HepG2 (cell line): ENCODE results near the gene PSMD5. TPM values are rescaled to one million over a fixed set of nuclear protein-coding genes. Genes with fewer than 3 reads are reported as not detected.
A peak's percentile ranks its signal among the peaks of the same experiment; 100 is the strongest.

ENCODE experiments used
- ATF4 ChIP-seq, 2 experiments: fragments of 450-650 bp in 1 of 2; sonication (generic) in 1 of 2; formaldehyde crosslinking; IDR thresholded peaks; 2 replicates each; pipeline versions ENCODE4 v1.5.0 to v1.8.0; 2020 to 2022; ENCODE audit warnings: mild to moderate bottlenecking in 1 of 2, missing genetic modification reagents in 1 of 2
- CREBL2 ChIP-seq: sonication (generic); formaldehyde crosslinking; IDR thresholded peaks from 2 replicates; pipeline ENCODE4 v1.8.1; 2023; ENCODE audit warnings: missing genetic modification reagents, mild to moderate bottlenecking, borderline replicate concordance
- DMAP1 ChIP-seq: IDR thresholded peaks from 2 replicates; pipeline ENCODE4 v1.6.1; 2016
- FOXP4 ChIP-seq: sonication (generic); formaldehyde crosslinking; IDR thresholded peaks from 2 replicates; pipeline ENCODE4 v1.4.0; 2020; ENCODE audit warnings: missing genetic modification reagents
- GATAD1 ChIP-seq: IDR thresholded peaks from 2 replicates; pipeline ENCODE4 v1.6.1; 2016; ENCODE audit warnings: missing genetic modification reagents, missing compliant biosample characterization
- GMEB2 ChIP-seq: IDR thresholded peaks from 2 replicates; pipeline ENCODE4 v1.6.1; 2016; ENCODE audit warnings: missing biosample characterization, missing genetic modification reagents, low read depth
- HDAC1 ChIP-seq: sonication (generic); formaldehyde crosslinking; IDR thresholded peaks from 2 replicates; pipeline ENCODE4 v1.5.1; 2020; ENCODE audit warnings: mild to moderate bottlenecking, missing genetic modification reagents
- KDM6A ChIP-seq: IDR thresholded peaks from 2 replicates; pipeline ENCODE4 v1.6.1; 2016; ENCODE audit warnings: low read depth
- SYNCRIP ChIP-seq: fragments of 200-400 bp; formaldehyde crosslinking; IDR thresholded peaks from 2 replicates; pipeline ENCODE4 v1.6.1; 2018; ENCODE audit warnings: mild to moderate bottlenecking, low read depth, low read length; ENCODE audit not compliant: insufficient read depth
- XRCC5 ChIP-seq: fragments of 200-400 bp; formaldehyde crosslinking; optimal IDR thresholded peaks from 2 replicates; pipeline ENCODE3; 2017; ENCODE audit warnings: mild to moderate bottlenecking, low read length
- ZNF318 ChIP-seq: sonication (generic); formaldehyde crosslinking; IDR thresholded peaks from 2 replicates; pipeline ENCODE4 v1.4.0; 2020; ENCODE audit warnings: mild to moderate bottlenecking, missing genetic modification reagents
- ZNF776 ChIP-seq: sonication (generic); formaldehyde crosslinking; IDR thresholded peaks from 2 replicates; pipeline ENCODE4 v1.4.0; 2020; ENCODE audit warnings: mild to moderate bottlenecking, missing genetic modification reagents
- ZNF841 ChIP-seq: sonication (generic); formaldehyde crosslinking; IDR thresholded peaks from 2 replicates; pipeline ENCODE4 v1.8.1; 2023; ENCODE audit warnings: missing genetic modification reagents, borderline replicate concordance
- polyA plus RNA-seq, 8 experiments: library from polyadenylated mRNA; depleted of rRNA in 3 of 8; stranded (reverse) in 7 of 8; unstranded in 1 of 8; fragments of >200 nt; fragmentation: Illumina TruSeq in 4 of 8; extraction: Trizol in 4 of 8; gene quantifications; 2 replicates each; pipeline versions ENCODE4 v1.2.1 to v1.2.3, GENCODE V29; 2011 to 2016; ENCODE audit warnings: low read depth in 4 of 8, missing spikeins in 1 of 8, mixed read lengths in 1 of 8; ENCODE audit not compliant: insufficient read depth in 1 of 8
- total RNA-seq, 5 experiments: library from RNA; depleted of rRNA; stranded (reverse); fragments of >200 nt; fragmentation: Illumina TruSeq; extraction: Trizol; gene quantifications; 2 replicates each; pipeline ENCODE4 v1.2.3, GENCODE V29; 2016; ENCODE audit warnings: low read depth in 1 of 5

The PSMD5 gene
- total and polyA plus RNA-seq, 2 of the 13 experiments (the other 11 are each of a cell fraction or from before 2014, with no cell fraction given) = 12.7 to 18.1 TPM

GRCh38 chr9:120877276-120878034 is 34.7 kb upstream of the PSMD5 start (continued):
- TF ChIP-seq ZNF318 (CRISPR knock-in tag) (peak; percentile 81; the same call in 1 of the 2 replicates), XRCC5 (peak; percentile 46), SYNCRIP (no peak), GATAD1 (peak; percentile 56; the same call in 1 of the 2 replicates), HDAC1 (CRISPR knock-in tag) (no peak), DMAP1 (CRISPR knock-in tag) (peak; percentile 77; the same call in 1 of the 2 replicates), ZNF841 (no peak), CREBL2 (CRISPR knock-in tag) (no peak), KDM6A (CRISPR knock-in tag) (no peak), ZNF776 (CRISPR knock-in tag) (no peak), GMEB2 (CRISPR knock-in tag) (no peak), FOXP4 (CRISPR knock-in tag) (no peak; the same call in 1 of the 2 replicates), ATF4 (CRISPR knock-in tag; IDR thresholded peaks at IDR 0.05) (no peak)
